Osteoblast (primary cell): ENCODE results near the gene SERPINI1. TPM values are rescaled to one million over a fixed set of nuclear protein-coding genes. Genes with fewer than 3 reads are reported as not detected.

Source experiments
- DNase-seq: peaks from one replicate; pipeline ENCODE4 v3.0.0; 2011; ENCODE audit warnings: low spot score, mixed read lengths; ENCODE audit not compliant: insufficient read length; ENCODE audit errors: missing footprints
- H2AFZ ChIP-seq: 2 replicates; pipeline ENCODE4 v1.6.0; 2011; ENCODE audit warnings: mild to moderate bottlenecking, low read length
- H3K27ac ChIP-seq: 2 replicates; pipeline ENCODE4 v1.5.1; 2011; ENCODE audit warnings: mild to moderate bottlenecking, low read depth, low read length, moderate library complexity
- H3K27me3 ChIP-seq: 2 replicates; pipeline ENCODE4 v1.6.0; 2012; ENCODE audit warnings: mild to moderate bottlenecking, control low read depth, inconsistent platforms, low read length, moderate library complexity; ENCODE audit not compliant: insufficient read depth
- H3K36me3 ChIP-seq: 2 replicates; pipeline ENCODE4 v1.5.1; 2011; ENCODE audit warnings: mild to moderate bottlenecking, low read length, control low read depth, moderate library complexity; ENCODE audit not compliant: insufficient read depth
- H3K4me1 ChIP-seq: 2 replicates; pipeline ENCODE4 v1.5.1; 2011; ENCODE audit warnings: mild to moderate bottlenecking, low read length, control low read depth, moderate library complexity; ENCODE audit not compliant: insufficient read depth
- H3K4me2 ChIP-seq: 2 replicates; pipeline ENCODE4 v1.6.0; 2011; ENCODE audit warnings: mild to moderate bottlenecking, low read length; ENCODE audit not compliant: insufficient read depth
- H3K4me3 ChIP-seq: fragments of 200-600 bp; sonication (generic); 3 replicates; pipeline ENCODE4 v1.5.1; 2012; ENCODE audit warnings: mild to moderate bottlenecking, low read length, inconsistent platforms; ENCODE audit not compliant: insufficient read depth
- H3K79me2 ChIP-seq: 2 replicates; pipeline ENCODE4 v1.6.0; 2012; ENCODE audit warnings: mild to moderate bottlenecking, low read length, control low read depth, inconsistent platforms; ENCODE audit not compliant: insufficient read depth
- H3K9me3 ChIP-seq: 2 replicates; pipeline ENCODE4 v1.5.1; 2011; ENCODE audit warnings: low read depth, low read length, control low read depth
- H4K20me1 ChIP-seq: 2 replicates; pipeline ENCODE4 v1.6.0; 2012; ENCODE audit warnings: mild to moderate bottlenecking, low read length, control low read depth; ENCODE audit not compliant: insufficient read depth
- total RNA-seq: library from RNA; depleted of rRNA; stranded (reverse); fragments of >200 nt; gene quantifications from 2 replicates; pipeline ENCODE4 v1.2.3, GENCODE V29; 2012
- TF ChIP-seq, protein P1 (sequence below): IDR thresholded peaks from 2 replicates; pipeline ENCODE4 v1.5.1; 2011; ENCODE audit warnings: mild to moderate bottlenecking, low read depth, low read length, moderate library complexity; ENCODE audit errors: extremely low read depth

The SERPINI1 gene, protein sequence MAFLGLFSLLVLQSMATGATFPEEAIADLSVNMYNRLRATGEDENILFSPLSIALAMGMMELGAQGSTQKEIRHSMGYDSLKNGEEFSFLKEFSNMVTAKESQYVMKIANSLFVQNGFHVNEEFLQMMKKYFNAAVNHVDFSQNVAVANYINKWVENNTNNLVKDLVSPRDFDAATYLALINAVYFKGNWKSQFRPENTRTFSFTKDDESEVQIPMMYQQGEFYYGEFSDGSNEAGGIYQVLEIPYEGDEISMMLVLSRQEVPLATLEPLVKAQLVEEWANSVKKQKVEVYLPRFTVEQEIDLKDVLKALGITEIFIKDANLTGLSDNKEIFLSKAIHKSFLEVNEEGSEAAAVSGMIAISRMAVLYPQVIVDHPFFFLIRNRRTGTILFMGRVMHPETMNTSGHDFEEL
- total RNA-seq = 1.4 and 2.7 TPM in 2 replicates

DNA sequence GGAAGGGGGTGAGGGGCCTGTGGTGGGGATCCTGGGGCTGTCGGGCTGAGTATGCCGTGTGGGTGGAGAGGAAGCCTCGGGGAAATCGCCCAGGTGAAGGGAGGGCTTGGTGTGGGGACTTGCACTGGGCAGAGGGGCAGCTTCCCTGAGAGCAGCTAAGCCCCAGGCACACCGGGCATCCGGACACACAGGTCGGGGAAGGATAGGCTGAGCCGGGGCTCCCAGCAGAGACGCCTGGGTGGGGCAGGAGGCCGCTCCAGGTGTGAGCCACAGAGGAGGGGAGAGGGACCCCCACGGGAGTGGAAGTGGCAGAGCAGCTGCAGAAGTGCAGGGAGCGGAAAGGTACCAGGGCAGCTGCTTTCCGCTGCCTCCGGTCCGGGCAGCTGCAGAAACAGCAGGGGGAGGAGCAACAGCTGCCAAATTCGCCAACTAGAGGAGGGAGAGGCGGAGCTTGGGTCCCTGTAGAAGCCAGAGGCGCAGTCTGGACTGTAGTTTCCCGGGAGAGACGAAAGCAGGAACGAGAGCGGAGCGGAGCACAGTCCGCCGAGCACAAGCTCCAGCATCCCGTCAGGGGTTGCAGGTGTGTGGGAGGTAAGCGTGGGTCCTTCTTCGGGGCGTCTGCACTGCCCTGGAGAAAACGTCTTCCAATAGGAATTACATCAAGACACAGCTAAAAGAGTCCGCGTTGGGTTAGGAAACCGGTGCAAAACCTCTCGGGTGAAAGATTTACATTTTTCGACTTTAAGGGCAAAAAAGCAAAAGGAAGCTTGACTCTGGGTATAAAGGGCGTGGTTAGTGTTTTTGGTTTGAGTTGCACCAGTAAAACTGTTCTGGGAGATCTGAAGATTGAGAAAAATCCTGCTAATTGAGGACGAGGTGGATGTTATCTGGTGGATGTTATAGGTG is at the start of gene SERPINI1:
Gene SERPINI1 (plus strand): TSS at position 489 of the 906 bp plus-strand sequence. CDS start 53,408 bp downstream, outside the sequence.
- TF ChIP-seq, protein P1, sequence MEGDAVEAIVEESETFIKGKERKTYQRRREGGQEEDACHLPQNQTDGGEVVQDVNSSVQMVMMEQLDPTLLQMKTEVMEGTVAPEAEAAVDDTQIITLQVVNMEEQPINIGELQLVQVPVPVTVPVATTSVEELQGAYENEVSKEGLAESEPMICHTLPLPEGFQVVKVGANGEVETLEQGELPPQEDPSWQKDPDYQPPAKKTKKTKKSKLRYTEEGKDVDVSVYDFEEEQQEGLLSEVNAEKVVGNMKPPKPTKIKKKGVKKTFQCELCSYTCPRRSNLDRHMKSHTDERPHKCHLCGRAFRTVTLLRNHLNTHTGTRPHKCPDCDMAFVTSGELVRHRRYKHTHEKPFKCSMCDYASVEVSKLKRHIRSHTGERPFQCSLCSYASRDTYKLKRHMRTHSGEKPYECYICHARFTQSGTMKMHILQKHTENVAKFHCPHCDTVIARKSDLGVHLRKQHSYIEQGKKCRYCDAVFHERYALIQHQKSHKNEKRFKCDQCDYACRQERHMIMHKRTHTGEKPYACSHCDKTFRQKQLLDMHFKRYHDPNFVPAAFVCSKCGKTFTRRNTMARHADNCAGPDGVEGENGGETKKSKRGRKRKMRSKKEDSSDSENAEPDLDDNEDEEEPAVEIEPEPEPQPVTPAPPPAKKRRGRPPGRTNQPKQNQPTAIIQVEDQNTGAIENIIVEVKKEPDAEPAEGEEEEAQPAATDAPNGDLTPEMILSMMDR = no peak
- no peaks in the 10 kb centered on the region for H3K9me3 ChIP-seq
- H3K4me3 ChIP-seq = peak within 1 kb of the TSS; percentile 79
- peaks cover 24% of the 10 kb centered on the region for H4K20me1 ChIP-seq
- no peaks in the 10 kb centered on the region for H3K36me3 ChIP-seq
- peaks cover 11% of the 10 kb centered on the region for H3K27me3 ChIP-seq
- peaks cover 42% of the 10 kb centered on the region for H3K79me2 ChIP-seq
- H3K4me2 ChIP-seq = peak within 1 kb of the TSS; percentile 97
- peak; percentile 91 for DNase-seq
- peaks cover 14% of the 10 kb centered on the region for H3K4me1 ChIP-seq
- H3K27ac ChIP-seq = peak within 1 kb of the TSS; percentile 69
- H2AFZ ChIP-seq = peak within 1 kb of the TSS; percentile 95

DNA sequence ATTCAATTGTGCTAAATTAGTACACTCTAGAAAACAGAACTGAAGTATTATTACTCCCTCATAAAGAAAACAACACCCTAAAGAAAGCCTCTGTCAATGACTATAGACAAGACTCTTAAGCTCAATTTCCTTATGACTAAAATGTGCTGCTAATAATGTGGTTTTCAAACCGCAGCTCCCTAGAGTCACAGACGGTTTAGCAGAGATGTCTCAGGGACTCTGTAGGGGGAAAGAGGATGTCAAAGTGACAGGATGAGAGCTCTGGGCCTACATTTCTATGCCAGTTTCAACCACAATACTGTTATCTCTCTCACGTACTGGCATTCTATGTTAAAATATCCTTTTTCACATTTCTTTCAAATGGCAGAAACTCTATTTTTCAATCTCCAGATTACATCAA is 44.2 kb upstream of the SERPINI1 start:
- DNase-seq = no peak
- Histone ChIP-seq H3K27ac (no peak overlapping the region), H3K27me3 (no peaks in the 10 kb centered on the region), H2AFZ (no peak overlapping the region), H3K79me2 (no peaks in the 10 kb centered on the region), H3K4me1 (no peaks in the 10 kb centered on the region), H3K4me2 (no peak overlapping the region), H3K4me3 (no peak overlapping the region), H3K9me3 (no peaks in the 10 kb centered on the region), H3K36me3 (peaks cover 7% of the 10 kb centered on the region), H4K20me1 (no peaks in the 10 kb centered on the region)
- TF ChIP-seq, protein P1 = no peak

DNA sequence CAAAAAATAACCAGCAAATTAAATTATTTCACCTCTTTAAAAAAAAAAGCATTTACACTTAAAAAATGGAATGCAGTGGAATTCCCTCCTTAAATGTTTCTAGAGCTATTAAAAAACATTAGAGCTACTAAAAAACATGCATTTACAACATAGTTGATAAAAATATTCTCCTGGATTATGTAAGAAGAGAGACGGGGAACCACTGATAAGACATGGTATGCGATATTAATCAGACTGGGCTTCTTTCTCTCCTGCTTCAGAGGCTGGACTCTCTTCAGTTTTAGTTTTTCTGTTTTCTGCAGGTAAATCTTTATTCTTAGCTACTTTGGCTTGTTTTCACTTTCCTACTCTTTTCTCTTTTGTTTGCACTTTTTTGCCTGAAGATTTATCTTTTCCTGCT is 41.4 kb upstream of the SERPINI1 start:
- Histone ChIP-seq H3K4me1 (no peaks in the 10 kb centered on the region), H3K79me2 (no peaks in the 10 kb centered on the region), H3K27ac (no peak overlapping the region), H4K20me1 (peaks cover 2% of the 10 kb centered on the region), H3K27me3 (no peaks in the 10 kb centered on the region), H2AFZ (no peak overlapping the region), H3K9me3 (no peaks in the 10 kb centered on the region), H3K4me2 (no peak overlapping the region), H3K36me3 (peaks cover 7% of the 10 kb centered on the region), H3K4me3 (no peak overlapping the region)
- TF ChIP-seq, protein P1 = no peak
- DNase-seq = no peak

DNA sequence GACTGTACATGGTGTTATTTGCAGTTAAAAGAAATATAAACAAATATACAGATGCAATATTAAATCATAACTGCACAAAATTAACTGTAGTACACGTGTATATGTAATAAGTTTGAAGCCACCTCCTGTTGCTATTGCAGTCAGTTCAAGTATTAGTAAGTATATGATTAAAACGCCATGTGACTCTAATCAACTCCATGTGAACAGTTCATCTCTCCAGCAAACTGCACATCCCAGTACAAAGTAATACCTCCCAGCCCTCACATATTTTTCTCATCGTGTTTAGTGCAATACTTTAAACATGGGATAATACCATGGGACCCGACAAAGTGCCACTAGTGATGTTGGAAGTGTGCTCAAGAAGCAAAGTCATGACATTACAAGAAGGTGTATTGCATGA is 35.5 kb upstream of the SERPINI1 start:
- H3K79me2 ChIP-seq = peaks cover 4% of the 10 kb centered on the region
- peaks cover 5% of the 10 kb centered on the region for H4K20me1 ChIP-seq
- no peak overlapping the region for H3K4me3 ChIP-seq
- no peak overlapping the region for H2AFZ ChIP-seq
- TF ChIP-seq, protein P1 = no peak
- H3K9me3 ChIP-seq = no peaks in the 10 kb centered on the region
- H3K4me1 ChIP-seq = no peaks in the 10 kb centered on the region
- DNase-seq = no peak
- H3K36me3 ChIP-seq = peaks cover 11% of the 10 kb centered on the region
- H3K27me3 ChIP-seq = no peaks in the 10 kb centered on the region
- H3K27ac ChIP-seq = no peak overlapping the region
- H3K4me2 ChIP-seq = no peak overlapping the region
